HG02870 (cell line): ENCODE measurements around the gene ZNF138.
"Not testable (repeated sequence)": the region's sequence is repeated elsewhere in the genome, so short reads cannot be mapped to it uniquely, and the experiment has no call there.

ENCODE experiments used
- ATAC-seq: cut with Tn5 transposase; IDR thresholded peaks from one replicate; pipeline ENCODE4 v1.9.1; 2021; ENCODE audit warnings: mild to moderate bottlenecking, moderate library complexity; ENCODE audit not compliant: unreplicated experiment

The ZNF138 gene

GRCh38 chr7:64794171-64794844 lies at the start of gene ZNF138:
ZNF138 (plus strand) TSS chr7:64794428; CDS start chr7:64794569, 141 bp downstream.
- ATAC-seq = peak; percentile 100

- no peak for ATAC-seq
Measured at GRCh38 chr7:64744680-64745079, 49.5 kb upstream of the ZNF138 start.

GRCh38 chr7:64747802-64748201 lies 46.4 kb upstream of the ZNF138 start:
- no peak for ATAC-seq

GRCh38 chr7:64753032-64753431 lies 41.2 kb upstream of the ZNF138 start:
- ATAC-seq = no peak

GRCh38 chr7:64755865-64756264 lies 38.4 kb upstream of the ZNF138 start:
- no peak for ATAC-seq

GRCh38 chr7:64758151-64758550 lies 36.1 kb upstream of the ZNF138 start:
- no peak for ATAC-seq

GRCh38 chr7:64768824-64769223 lies 25.4 kb upstream of the ZNF138 start:
- no peak for ATAC-seq

- no peak for ATAC-seq
Measured at GRCh38 chr7:64774204-64774842, 19.9 kb upstream of the ZNF138 start.

- no peak for ATAC-seq
Measured at GRCh38 chr7:64775289-64775688, 18.9 kb upstream of the ZNF138 start.

GRCh38 chr7:64784842-64785241 lies 9.4 kb upstream of the ZNF138 start:
- not testable (repeated sequence) for ATAC-seq

- no peak for ATAC-seq
Measured at GRCh38 chr7:64787295-64787694, 6.9 kb upstream of the ZNF138 start.

GRCh38 chr7:64789241-64789640 lies 5.0 kb upstream of the ZNF138 start:
- not testable (repeated sequence) for ATAC-seq

- no peak for ATAC-seq
Measured at GRCh38 chr7:64793106-64793755, 997 bp upstream of the ZNF138 start.

- no peak for ATAC-seq
Measured at GRCh38 chr7:64795176-64795575, 948 bp downstream of the ZNF138 start.

- ATAC-seq = not testable (repeated sequence)
Measured at GRCh38 chr7:64799169-64799568, 4.9 kb downstream of the ZNF138 start.

GRCh38 chr7:64802699-64803098 lies 8.5 kb downstream of the ZNF138 start:
- no peak for ATAC-seq

GRCh38 chr7:64807731-64808365 lies 13.6 kb downstream of the ZNF138 start:
- ATAC-seq = no peak

- ATAC-seq = no peak
Measured at GRCh38 chr7:64811767-64812166, 17.5 kb downstream of the ZNF138 start.

- no peak for ATAC-seq
Measured at GRCh38 chr7:64830926-64831325, 36.7 kb downstream of the ZNF138 start.

GRCh38 chr7:64832136-64832535 lies 37.9 kb downstream of the ZNF138 start:
- no peak for ATAC-seq

- ATAC-seq = no peak
Measured at GRCh38 chr7:64834989-64835388, 40.8 kb downstream of the ZNF138 start.

GRCh38 chr7:64835856-64836255 lies 41.6 kb downstream of the ZNF138 start:
- ATAC-seq = not testable (repeated sequence)
